Caki2 (cell line): Measurements from ENCODE around the gene CLIP2. TPM values are rescaled to one million over a fixed set of nuclear protein-coding genes. Genes with fewer than 3 reads are reported as not detected.
A peak's percentile ranks its signal among the peaks of the same experiment; 100 is the strongest.
"Not testable (repeated sequence)": the region's sequence is repeated elsewhere in the genome, so short reads cannot be mapped to it uniquely, and the experiment has no call there.

Experiments used
- DNase-seq: peaks from one replicate; pipeline ENCODE4 v3.0.0-alpha.2; 2015; ENCODE audit warnings: low read depth
- in situ Hi-C: cut with HindIII; loops from 2 replicates; pipeline ENCODE4 v1.10.0; 2016; ENCODE audit warnings: low sequenced_read_pairs, low pct_unique_long_range_greater_than_20kb, mixed read lengths
- total RNA-seq: library from RNA; depleted of rRNA; stranded (reverse); fragments of >200 nt; shearing (Covaris generic); gene quantifications from 2 replicates; pipeline ENCODE4 v1.2.3, GENCODE V29; 2014; ENCODE audit warnings: low replicate concordance

Gene CLIP2
- total RNA-seq, 1 experiment from 2014 or later: 20.5 TPM

DNA sequence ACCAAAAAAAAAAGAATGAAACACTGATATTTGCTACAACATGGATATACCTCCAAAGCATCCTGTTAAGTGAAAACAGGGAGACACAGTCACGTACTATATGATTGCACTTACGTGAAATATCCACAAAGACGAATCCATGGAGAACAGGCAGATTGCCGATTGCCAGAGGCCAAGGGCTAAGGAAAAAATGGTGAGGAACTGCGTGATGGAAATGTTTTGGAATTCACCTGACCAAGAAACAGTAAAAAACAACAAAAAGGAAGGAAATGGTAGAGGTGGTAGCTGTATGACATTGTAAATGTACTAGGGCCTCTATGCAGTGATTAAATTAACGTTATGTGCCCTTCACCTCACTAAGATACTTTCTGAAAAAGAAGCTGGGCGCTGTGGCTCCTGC lies 120.4 kb downstream of the CLIP2 start:
- in situ Hi-C loops: no loop called here
- DNase-seq: no peak

DNA sequence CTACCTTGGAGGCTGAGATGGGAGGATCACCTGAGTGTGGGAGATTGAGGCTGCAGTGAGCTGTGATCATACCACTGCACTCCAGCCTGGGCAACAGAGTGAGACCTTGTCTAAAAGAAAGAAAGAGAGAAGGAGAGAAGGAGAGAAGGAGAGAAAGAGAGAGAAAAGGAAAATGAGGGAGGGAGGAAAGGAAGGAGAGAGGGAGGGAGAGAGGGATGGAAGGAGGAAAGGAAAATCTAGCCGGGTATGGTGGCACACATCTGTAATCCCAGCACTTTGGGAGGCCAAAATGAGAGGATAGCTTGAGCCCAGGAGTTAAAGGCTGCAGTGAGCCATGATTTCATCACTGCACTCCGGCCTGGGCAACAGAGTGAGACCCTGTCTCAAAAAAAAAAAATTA lies 121.6 kb downstream of the CLIP2 start:
- in situ Hi-C loops: no loop called here
- no peak for DNase-seq

DNA sequence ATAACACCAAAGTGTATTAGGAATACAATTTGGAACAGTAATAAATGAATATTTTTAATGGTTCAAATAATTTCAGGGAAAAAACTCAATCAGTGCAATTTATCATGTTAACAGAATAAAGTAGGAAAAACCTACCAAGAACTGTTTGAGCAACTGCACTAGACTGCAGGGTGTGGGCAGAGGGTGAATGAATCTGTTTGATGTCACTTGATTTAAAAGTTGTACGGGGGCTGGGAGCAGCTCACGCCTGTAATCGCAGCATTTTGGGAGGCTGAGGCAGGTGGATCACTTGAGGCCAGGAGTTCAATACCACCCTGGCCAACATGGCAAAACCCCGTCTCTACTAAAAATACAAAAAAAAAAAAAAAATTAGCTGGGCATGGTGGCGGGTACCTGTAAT lies 122.4 kb downstream of the CLIP2 start:
- DNase-seq, in situ Hi-C loops: not testable (repeated sequence)

DNA sequence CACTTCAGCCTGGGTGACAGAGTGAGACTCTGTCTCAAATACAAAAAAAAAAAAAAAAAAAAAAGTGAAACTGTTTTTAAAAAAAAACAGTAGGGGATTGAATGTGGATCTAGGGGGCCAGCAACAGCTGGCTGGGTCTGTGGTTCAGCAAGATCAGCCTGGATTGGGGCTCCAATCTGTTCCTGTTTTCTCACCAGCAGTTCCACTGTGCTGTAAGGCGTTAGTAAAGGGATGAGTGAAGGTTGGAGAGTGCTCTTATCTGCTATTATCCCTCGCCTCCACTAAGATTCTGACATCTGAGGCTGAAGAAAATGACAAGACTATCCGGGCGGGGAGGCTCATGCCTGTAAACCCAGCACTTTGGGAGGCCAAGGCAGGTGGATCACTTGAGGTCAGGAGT lies 122.8 kb downstream of the CLIP2 start:
- no peak for DNase-seq
- in situ Hi-C loops: no loop called here

DNA sequence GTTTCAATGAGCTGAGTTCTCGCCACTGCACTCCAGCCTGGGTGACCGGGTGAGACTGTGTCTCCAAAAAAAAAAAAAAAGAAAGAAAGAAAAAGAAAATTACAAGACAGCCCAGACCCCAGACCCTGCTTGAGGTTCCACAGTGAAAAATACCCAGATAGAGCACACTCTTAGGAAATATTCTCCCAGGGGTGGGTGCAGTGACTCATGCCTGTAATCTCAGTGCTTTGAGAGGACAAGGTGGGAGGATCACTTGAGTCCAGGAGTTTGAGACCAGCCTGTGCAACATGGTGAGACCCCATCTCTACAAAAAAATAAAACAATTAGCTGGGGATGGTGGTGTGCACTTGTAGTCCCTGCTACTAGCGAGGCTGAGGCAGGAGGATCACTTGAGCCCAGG lies 123.4 kb downstream of the CLIP2 start:
- no peak for DNase-seq
- in situ Hi-C loops: no loop called here

DNA sequence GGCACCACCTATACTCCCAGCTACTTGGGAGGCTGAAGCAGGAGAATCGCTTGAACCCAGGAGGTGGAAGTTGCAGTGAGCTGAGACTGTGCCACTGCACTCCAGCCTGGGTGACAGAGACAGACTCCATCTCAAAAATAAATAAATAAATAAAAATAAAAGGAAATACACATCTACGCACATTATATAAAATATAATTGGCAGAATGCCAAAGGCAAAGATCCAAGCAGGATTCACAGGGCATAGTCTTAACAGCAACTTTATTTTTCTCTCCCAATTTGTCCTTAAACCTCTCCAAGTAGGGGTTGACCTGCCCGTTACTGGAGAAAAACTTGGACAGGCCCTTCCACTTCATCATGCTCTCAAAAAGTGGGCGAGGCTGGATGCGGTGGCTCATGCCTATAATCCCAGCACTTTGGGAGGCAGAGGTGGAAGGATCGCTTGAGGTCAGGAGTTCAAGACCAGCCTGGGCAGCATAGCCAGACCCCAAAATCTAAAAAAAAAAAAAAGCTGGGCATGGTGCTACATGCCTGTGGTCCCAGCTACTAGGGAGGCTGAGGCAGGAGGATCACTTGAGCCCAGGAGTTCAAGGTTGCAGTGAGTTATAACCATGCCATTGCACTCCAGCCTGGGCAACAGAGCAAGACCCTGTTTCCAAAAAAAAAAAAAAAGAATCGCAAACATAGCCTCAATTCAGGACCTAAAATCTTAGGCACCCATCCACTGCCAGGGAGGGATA lies 125.6 kb downstream of the CLIP2 start:
- in situ Hi-C loops, DNase-seq: not testable (repeated sequence)

DNA sequence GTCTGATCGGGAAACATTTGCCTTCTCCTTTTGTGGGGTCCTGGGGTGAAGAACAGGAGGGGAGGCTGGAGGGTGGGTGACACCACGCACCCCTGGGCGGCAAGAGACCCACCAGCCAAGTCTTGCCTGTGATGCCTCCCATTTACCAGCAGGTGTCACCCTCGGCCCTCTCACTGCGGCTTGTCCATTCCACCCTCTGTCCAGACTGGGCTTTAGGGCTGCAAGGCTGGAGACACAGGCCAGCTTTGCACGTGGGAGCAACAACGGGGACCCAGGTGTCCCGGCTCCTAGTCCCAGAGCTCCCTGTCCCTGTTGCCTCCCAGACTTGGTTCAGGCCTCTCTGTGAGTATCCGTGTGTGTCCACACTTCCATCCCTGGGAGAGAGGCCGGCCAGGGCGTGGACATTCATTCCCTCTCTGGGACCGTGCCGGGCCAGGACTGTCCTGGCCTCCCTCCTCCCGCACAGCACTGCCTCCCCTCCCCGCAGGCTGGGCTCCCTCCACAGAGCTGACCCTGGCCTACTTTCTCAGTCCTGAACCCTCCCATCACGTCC lies 128.3 kb downstream of the CLIP2 start:
- DNase-seq: peak; percentile 60
- in situ Hi-C loops: no loop called here

DNA sequence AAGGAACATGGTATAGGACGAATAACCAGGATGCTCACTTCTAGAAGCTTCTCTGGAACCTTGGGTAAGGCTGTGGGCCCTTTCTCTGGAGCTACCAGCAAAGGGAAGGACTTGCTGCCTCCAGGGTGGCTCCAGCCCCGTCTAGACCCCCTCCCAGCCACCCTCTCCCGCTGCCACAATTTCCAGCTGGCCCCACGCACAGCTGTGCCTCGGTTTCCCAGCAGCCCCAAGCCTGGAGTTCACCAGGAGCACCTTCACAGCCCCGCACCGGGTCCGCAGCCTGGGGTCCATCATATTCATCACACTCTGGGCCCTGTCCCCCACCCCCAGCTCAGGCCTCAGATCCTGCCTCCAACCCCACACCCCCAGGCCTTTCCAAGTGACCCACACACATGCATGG lies 128.9 kb downstream of the CLIP2 start:
- in situ Hi-C loops: no loop called here
- no peak for DNase-seq

DNA sequence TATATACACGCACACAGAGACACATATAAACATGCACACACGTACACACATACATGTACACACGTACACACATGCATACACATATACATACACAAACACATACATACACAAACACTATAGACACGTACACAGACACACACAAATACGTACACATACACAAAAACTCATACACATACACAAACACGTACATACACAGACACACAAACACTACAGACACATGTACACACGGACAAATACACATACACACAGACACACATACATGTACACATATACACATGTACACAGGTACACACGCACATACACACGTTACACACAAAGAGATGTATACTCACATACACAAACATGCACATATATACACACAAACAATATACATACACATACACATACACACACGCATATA lies 129.3 kb downstream of the CLIP2 start:
- DNase-seq: no peak
- in situ Hi-C loops: no loop called here

DNA sequence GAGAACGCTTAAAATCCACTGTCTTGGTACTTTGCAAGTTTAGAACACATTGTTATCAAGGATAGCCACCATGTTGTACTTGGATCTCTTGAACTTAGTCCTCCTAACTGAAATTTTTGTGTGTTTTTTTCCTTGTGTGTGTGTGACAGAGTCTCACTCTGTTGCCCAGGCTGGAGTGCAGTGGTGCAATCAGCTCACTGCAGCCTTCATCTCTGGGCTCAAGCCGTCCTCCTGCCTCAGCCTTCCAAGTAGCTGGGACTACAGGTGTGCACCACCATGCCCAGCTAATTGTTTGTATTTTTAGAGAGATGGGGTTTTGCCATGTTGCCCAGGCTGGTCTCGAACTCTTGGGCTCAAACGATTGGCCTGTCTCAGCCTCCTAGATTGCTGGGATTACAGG lies 130.0 kb downstream of the CLIP2 start:
- in situ Hi-C loops: not testable (repeated sequence)

DNA sequence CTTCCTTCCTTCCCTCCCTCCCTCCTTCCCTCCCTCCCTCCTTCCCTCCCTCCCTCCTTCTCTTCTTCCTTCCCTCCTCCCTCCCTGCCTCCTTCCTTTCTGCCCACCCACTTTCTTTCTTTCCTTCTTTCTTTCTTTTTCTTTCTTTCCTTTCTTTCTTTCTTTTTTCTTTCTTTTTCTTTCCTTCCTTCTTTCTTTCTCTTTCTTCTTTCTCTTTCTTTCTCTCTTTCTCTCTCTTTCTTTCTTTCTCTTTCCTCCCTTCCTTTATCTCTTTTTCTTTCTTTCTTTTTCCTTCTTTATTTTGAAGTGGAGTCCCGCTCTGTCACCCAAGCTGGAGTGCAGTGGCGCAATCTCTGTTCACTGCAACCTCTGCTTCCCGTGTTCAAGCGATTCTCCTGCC lies 130.8 kb downstream of the CLIP2 start:
- in situ Hi-C loops: no loop called here

More for the DNA sequence above, 130.0 kb downstream of the CLIP2 start:
- DNase-seq: not testable (repeated sequence)

DNA sequence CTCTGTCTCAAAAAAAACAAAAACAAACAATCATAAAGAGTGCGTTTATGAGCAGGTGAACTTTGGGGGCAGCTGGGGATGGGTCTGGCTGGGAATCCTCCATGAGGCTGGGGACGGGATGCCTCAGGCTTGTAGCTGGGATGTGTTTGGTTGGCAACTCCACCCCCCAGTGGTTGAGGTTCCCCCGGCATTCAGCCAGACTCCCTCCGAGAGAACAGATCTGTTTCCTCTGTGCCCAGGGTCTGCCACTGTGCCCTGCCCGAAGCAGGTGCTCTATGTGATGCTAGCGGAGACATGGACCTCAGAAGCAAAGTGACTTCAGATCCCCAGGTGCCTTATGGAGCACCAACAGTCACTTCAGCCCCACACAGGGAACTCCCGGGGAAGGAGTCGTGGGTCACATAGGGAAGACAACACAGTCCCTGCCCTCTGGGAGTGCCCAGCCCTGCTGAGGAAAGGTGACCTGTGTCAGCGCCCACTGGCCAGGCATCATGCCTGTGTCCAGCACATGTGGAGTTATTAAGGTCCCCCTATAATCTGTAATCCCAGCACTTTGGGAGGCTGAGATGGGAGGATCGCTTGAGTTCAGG lies 135.2 kb downstream of the CLIP2 start:
- in situ Hi-C loops: no loop called here
- DNase-seq: no peak

More for the DNA sequence above, 130.8 kb downstream of the CLIP2 start:
- DNase-seq: no peak

DNA sequence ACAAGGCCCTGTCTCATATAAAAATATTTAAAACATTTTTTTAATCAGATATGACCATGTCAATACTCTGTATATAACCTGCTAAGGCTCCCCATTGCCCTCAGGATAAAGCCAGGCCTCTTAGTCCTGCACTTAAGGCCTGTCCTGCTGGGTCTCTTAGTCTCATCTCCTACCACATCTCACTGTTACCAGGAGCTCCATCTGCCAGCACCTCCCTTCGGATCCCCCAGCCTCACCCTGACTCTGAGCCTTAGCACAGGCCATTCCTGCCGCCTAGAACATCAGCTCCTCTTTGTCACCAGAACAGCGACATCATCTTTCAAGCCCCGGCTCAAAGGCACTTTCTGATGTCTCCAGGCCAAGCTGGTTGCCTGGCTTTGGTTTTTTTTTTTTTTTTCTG lies 138.8 kb downstream of the CLIP2 start:
- in situ Hi-C loops: no loop called here
- DNase-seq: peak; percentile 22

DNA sequence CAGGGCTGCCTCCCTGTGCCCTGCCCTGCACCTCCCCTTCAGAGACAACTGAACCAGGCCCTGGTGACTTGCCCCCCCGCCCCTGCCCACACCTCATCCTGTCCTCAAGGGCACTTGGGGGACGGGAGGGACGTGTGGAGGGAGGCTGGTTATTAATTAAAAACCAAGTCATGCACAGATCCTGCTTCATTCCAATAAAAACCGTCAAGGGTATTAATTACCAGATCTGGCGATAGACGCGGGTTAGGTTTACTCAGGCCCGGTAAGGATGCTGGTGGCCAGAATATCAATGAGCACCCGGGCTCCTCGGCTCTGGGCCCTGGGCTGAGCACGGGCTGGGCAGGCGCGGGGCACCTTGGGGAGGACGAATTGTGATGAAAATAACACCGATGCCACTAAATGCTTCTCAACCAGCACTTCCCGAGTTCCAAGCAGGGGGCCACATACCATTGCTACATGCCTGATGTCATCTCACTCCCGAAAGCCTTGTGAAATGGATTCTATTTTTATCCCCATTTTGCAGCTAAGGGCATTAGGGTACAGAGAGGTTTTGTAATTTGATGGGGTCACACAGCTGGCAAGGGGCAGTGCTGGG lies 140.0 kb downstream of the CLIP2 start:
- peak; percentile 91 for DNase-seq
- in situ Hi-C loops: no loop called here

DNA sequence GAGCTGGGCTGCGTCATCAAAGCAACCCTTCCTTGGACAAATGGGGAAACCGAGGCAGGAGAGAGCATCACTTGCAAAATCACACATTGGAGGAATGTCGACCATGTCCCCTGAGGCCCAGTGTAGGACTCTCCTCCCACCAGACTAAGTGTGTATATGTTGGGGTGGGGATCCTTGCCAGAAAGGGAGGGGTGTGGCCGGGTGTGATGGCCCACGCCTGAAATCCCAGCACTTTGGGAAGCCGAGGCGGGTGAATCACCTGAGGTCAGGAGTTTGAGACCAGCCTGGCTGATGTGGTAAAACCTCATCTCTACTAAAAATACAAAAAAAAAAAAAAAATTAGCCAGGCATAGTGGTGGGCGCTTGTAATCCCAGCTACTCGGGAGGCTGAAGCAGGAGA lies 141.2 kb downstream of the CLIP2 start:
- in situ Hi-C loops: not testable (repeated sequence)
- DNase-seq: peak; percentile 63

DNA sequence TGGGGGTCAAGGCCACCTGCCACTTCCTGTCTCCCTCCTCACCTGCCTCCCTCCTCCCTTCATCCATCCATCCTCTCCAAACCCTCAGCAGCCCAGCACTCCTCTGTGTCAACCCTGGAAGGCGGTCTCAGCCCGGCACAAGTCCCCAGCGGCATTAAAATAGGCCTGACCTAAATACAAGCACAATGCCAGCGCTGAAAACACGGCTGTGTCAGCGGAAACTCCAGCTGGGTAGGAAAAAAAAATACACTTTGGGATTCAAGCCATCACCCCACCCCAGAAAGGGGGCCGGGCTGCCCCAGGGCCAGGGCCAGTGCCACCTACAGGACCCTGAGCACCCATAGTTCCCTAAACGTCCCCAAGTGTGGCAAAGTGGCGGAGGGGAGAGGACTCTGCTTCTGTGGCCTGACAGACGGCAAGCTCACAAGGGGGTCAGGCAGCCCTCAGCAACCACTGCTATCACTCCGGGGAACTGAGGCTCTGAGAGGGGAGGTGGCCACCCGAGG lies 141.8 kb downstream of the CLIP2 start:
- DNase-seq: no peak
- in situ Hi-C loops: no loop called here

DNA sequence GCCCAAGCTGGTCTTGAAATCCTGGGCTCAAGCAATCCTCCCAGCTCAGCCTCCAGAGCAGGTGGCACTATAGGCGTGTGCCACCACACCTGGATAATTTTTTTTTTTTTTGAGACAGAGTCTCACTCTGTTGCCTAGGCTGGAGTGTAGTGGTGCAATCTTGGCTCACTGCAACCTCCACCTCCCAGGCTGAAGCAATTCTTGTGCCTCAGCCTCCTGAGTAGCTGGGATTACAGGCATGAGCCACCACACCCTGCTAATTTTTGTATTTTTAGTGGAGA lies 148.0 kb downstream of the CLIP2 start:
- in situ Hi-C loops, DNase-seq: not testable (repeated sequence)

DNA sequence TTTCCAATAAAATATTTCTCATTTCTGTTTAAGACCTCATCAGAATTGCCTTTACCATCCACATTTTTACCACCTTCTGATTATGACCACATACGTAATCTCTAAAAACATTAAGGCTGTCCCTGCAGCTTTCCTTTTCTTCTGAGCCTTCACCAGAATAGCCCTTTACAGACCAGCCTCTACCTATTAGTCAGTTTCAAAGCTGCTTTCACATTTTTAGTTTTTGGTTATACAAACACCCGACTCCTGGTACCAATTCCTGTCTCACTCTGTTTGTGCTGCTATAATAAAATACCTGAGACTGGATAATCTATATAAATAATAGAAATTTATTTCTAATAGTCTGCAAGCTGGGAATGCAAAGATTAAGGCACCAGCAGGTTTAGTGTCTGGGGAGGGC lies 149.1 kb downstream of the CLIP2 start:
- no peak for DNase-seq
- in situ Hi-C loops: no loop called here

DNA sequence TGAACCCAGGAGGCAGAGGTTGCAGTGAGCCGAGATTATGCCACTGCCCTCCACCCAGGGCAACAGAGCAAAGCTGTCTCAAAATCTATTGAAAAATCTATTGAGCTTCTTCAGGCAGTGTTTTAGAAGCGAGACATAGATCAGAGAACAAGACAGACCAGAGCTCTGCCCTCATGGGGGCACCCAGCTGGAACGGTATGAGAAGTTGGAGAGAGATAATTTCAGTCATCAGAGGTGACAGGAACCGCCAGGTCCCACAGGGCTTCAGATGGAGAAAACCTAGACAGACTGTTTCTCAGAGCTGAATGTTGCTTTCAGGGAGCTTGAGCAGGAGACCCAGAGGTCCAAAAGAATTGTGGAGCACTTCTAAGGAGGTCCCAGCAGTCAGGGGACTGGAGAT lies 150.3 kb downstream of the CLIP2 start:
- in situ Hi-C loops: no loop called here
- no peak for DNase-seq
